K562 (cell line): Measurements from ENCODE around the gene TM7SF2. TPM values are rescaled to one million over a fixed set of nuclear protein-coding genes. Genes with fewer than 3 reads are reported as not detected.

Source experiments
- ATAC-seq: fragments of 200-7000 bp; cut with Tn5 transposase; 3 replicates; pipeline ENCODE4 v1.9.1; 2020; ENCODE audit warnings: moderate library complexity
- BruUV-seq: library from RNA; stranded (reverse); fragments of 400-500 nt; replicated peaks from 2 replicates; lab custom pipeline; 2021; lab: Mats Ljungman, UMichigan
- CTCF ChIA-PET: fragments of 300-600 bp; formaldehyde crosslinking; extraction: SDS; loops from one replicate; lab custom pipeline; 2021; ENCODE audit warnings: low intra/inter-chr PET ratio; lab: Yijun Ruan, JAX
- POLR2A ChIA-PET: fragments of 300-600, 350-650 bp; sonication (Branson Sonifier 250); formaldehyde crosslinking; extraction: SDS; loops from one replicate; lab custom pipeline; 2021; ENCODE audit warnings: antibody characterized with exemption, inconsistent platforms; lab: Yijun Ruan, JAX
- DNase-seq, 4 experiments: peaks; one replicate each; pipeline versions ENCODE4 v3.0.0 to v3.0.0-alpha.2; 2011 to 2018; ENCODE audit warnings: low spot score in 3 of 4, mixed read lengths in 3 of 4; ENCODE audit errors: extremely low read depth in 1 of 4
- FAIRE-seq: peaks from 2 replicates; lab custom pipeline; 2011; peaks lifted over from hg19 to GRCh38; lab: Jason Lieb, UNC
- H2AFZ ChIP-seq: 2 replicates; pipeline ENCODE4 v1.6.0; 2011; ENCODE audit warnings: low read depth, low read length, control low read depth, inconsistent platforms
- H3K27ac ChIP-seq: fragments of 200-600 bp; 3 replicates; pipeline ENCODE4 v1.8.0; 2011; ENCODE audit warnings: low read depth, mild to moderate bottlenecking, control low read depth, inconsistent platforms, low read length, moderate library complexity, mixed read lengths; ENCODE audit errors: extremely low read depth
- H3K27me3 ChIP-seq, 2 experiments: fragments of 300-600 bp in 1 of 2; 2 replicates in 1 of 2; 3 replicates in 1 of 2; pipeline versions ENCODE4 v1.6.0 to v1.8.0; 2011; ENCODE audit warnings: inconsistent platforms in 2 of 2, low read length in 2 of 2, mild to moderate bottlenecking in 1 of 2, mixed read lengths in 1 of 2, moderate library complexity in 1 of 2; ENCODE audit not compliant: control insufficient read depth in 2 of 2, insufficient read depth in 2 of 2
- H3K36me3 ChIP-seq: fragments of 300-600 bp; 3 replicates; pipeline ENCODE4 v1.8.0; 2011; ENCODE audit warnings: mild to moderate bottlenecking, low read length, inconsistent platforms; ENCODE audit not compliant: control insufficient read depth, insufficient read depth
- H3K4me1 ChIP-seq, 2 experiments: fragments of 200-600 bp in 1 of 2; replicated peaks in 1 of 2; 2 replicates in 1 of 2; 3 replicates in 1 of 2; pipeline versions ENCODE4 v1.5.1 to v1.8.0; 2011; ENCODE audit warnings: inconsistent platforms in 2 of 2, low read length in 2 of 2, mild to moderate bottlenecking in 1 of 2, mixed read lengths in 1 of 2, moderate library complexity in 1 of 2; ENCODE audit not compliant: control insufficient read depth in 2 of 2, insufficient read depth in 2 of 2
- H3K4me2 ChIP-seq: 2 replicates; pipeline ENCODE4 v1.6.1; 2011; ENCODE audit warnings: low read length, control low read depth, inconsistent platforms, mixed read lengths; ENCODE audit not compliant: insufficient read depth
- H3K4me3 ChIP-seq: fragments of 200-600 bp; sonication (generic), shearing (Covaris generic); 2 replicates; pipeline ENCODE4 v1.5.1; 2016; ENCODE audit warnings: control low read depth, inconsistent platforms
- H3K79me2 ChIP-seq: fragments of 200-600 bp; 3 replicates; pipeline ENCODE4 v1.8.0; 2011; ENCODE audit warnings: low read length, inconsistent platforms; ENCODE audit not compliant: control insufficient read depth, insufficient read depth
- H3K9ac ChIP-seq, 2 experiments: 2 replicates each; pipeline versions ENCODE4 v1.6.0 to v1.6.1; 2011; ENCODE audit warnings: low read depth in 2 of 2, low read length in 2 of 2, control low read depth in 1 of 2, inconsistent platforms in 1 of 2, mild to moderate bottlenecking in 1 of 2, mixed read lengths in 1 of 2; ENCODE audit not compliant: insufficient read depth in 1 of 2
- H3K9me1 ChIP-seq: one replicate; pipeline ENCODE4 v1.6.0; 2011; ENCODE audit warnings: inconsistent platforms, mild to moderate bottlenecking, low read length, moderate library complexity; ENCODE audit not compliant: control insufficient read depth, insufficient read depth
- H3K9me3 ChIP-seq: replicated peaks from 2 replicates; pipeline ENCODE4 v1.5.1; 2011; ENCODE audit warnings: low read depth, low read length, inconsistent platforms; ENCODE audit not compliant: control insufficient read depth, insufficient read depth
- H4K20me1 ChIP-seq: replicated peaks from 2 replicates; pipeline ENCODE4 v1.6.1; 2011; ENCODE audit warnings: low read length, inconsistent platforms, mixed read lengths; ENCODE audit not compliant: control insufficient read depth, insufficient read depth
- CTCF ChIP-seq, 3 experiments: IDR thresholded peaks in 2 of 3; conservative IDR thresholded peaks in 1 of 3; 2 replicates each; pipeline ENCODE4 v1.5.1; 2011 to 2012; ENCODE audit warnings: low read length in 3 of 3, mild to moderate bottlenecking in 3 of 3, control low read depth in 2 of 3, improper control_type of control experiment in 1 of 3, inconsistent platforms in 1 of 3, low read depth in 1 of 3, mixed read lengths in 1 of 3, moderate library complexity in 1 of 3; ENCODE audit not compliant: insufficient read depth in 2 of 3
- CTCFL ChIP-seq: IDR thresholded peaks from 2 replicates; pipeline ENCODE4 v1.6.1; 2011; ENCODE audit warnings: borderline replicate concordance, low read depth, mild to moderate bottlenecking, moderate library complexity, low read length; ENCODE audit not compliant: insufficient read depth, poor library complexity, severe bottlenecking
- POLR2H ChIP-seq: IDR thresholded peaks from 2 replicates; pipeline ENCODE4 v1.6.1; 2016; ENCODE audit warnings: missing genetic modification characterization, low read depth, mild to moderate bottlenecking, control low read depth, missing compliant biosample characterization, moderate library complexity
- ZNF57 ChIP-seq: fragments of 450-650 bp; formaldehyde crosslinking; IDR thresholded peaks from 2 replicates; pipeline ENCODE4 v1.4.0; 2020; ENCODE audit warnings: mild to moderate bottlenecking, moderate library complexity
- WGBS: fragments of 100-300 bp; shearing (Covaris generic); methylation state at CpG from one replicate; pipeline ENCODE4 v1.1.6; 2016; ENCODE audit warnings: low coverage, mixed read lengths; ENCODE audit not compliant: insufficient coverage; ENCODE audit errors: missing lambda C conversion rate; 5-methylcytosine and 5-hydroxymethylcytosine counted together
- in situ Hi-C: fragments of 300-500 bp; cut with MboI; formaldehyde crosslinking; loops from 4 replicates; pipeline ENCODE4 v1.15.0; 2018; ENCODE audit warnings: inconsistent platforms, mixed read lengths
- intact Hi-C: fragments of 100-400 bp; cut with micrococcal nuclease; formaldehyde crosslinking; loops from 2 replicates; pipeline ENCODE4 v1.14.2; 2022
- polyA plus RNA-seq, 8 experiments: library from polyadenylated mRNA; depleted of rRNA in 4 of 8; stranded (reverse) in 5 of 8; unstranded in 3 of 8; fragments of >200 nt; fragmentation: Nextera tagmentation in 2 of 8; fragmentation: Illumina TruSeq in 1 of 8; extraction: Ambion mirVana in 2 of 8; extraction: Trizol in 1 of 8; gene quantifications; 2 replicates each; pipeline versions ENCODE4 v1.2.1 to v1.2.3, GENCODE V29; 2011 to 2014; ENCODE audit warnings: inconsistent platforms in 1 of 8, missing spikeins in 1 of 8
- total RNA-seq, 7 experiments: library from RNA; depleted of rRNA in 6 of 7; stranded (reverse); fragments of >200 nt in 6 of 7; fragmentation: Illumina TruSeq in 2 of 7; extraction: Trizol in 2 of 7; gene quantifications; 2 replicates each; pipeline versions ENCODE4 v1.2.1 to v1.2.3, GENCODE V29; 2011 to 2021; ENCODE audit warnings: low replicate concordance in 1 of 7
- TF ChIP-seq, protein P1 (sequence below): fragments of 450-650 bp; IDR thresholded peaks from 2 replicates; pipeline ENCODE4 v1.6.1; 2016; ENCODE audit warnings: mild to moderate bottlenecking, moderate library complexity

The TM7SF2 gene
- total and polyA plus RNA-seq, 9 of the 15 experiments (the other 6 are each of a cell fraction or from before 2014, with no cell fraction given): 1.2 to 22.0 (median 14.3) TPM

DNA sequence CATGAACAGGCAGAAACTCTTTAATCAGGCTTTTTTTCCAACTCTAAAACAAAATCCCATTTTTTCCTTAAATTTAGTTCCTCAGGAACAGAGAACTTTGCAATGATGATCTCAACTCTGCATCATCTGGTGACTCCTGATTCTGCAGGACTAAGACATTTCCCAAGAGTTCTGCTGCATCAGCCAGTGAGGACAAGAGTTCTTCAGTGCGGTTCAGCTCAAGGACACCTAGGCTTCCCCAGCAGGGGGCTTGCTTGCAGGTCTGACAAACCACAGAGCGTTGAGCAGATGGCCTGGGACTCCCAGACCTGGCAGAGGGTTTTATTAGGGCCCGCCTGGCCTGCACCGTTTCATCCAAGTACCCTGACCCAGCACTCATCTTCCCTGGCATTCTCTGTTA is 34.2 kb upstream of the TM7SF2 start:
- H3K9me1 ChIP-seq: no peaks in the 10 kb centered on the region
- no TSS peak for BruUV-seq
- in situ Hi-C loops (no loop called here), intact Hi-C loops (no loop called here)
- peak in 1 of 4 experiments; percentile 45 for DNase-seq
- FAIRE-seq: peak; percentile 79
- H3K79me2 ChIP-seq: peaks cover 46% of the 10 kb centered on the region
- ATAC-seq: peak; percentile 69
- H3K27me3 ChIP-seq: no peaks in the 10 kb centered on the region
- H2AFZ ChIP-seq: no peak overlapping the region
- POLR2A ChIA-PET: interaction anchor here (0.6 to 1.8 kb wide), 5 partner anchors 8 to 1211 kb away, joined by 3 to 4 read pairs (median 3); no protein-coding TSS in a partner anchor
- CTCF ChIA-PET: interaction anchor here (0.5 to 3.0 kb wide), 2 partner anchors 64 to 955 kb away, joined by 4 to 18 read pairs; partner anchors contain the start of gene ARL2
- WGBS: 62% methylated on average over 4 of the region's 4 CpGs
- H3K4me1 ChIP-seq: peaks cover 16 to 18% of the 10 kb centered on the region in 2 experiments; a peak in 4 of 5 replicates
- no peak overlapping the region for H3K27ac ChIP-seq
- peaks cover 6% of the 10 kb centered on the region; the same call in 1 of the 2 replicates for H4K20me1 ChIP-seq
- H3K4me2 ChIP-seq: no peak overlapping the region
- H3K36me3 ChIP-seq: peaks cover 63% of the 10 kb centered on the region
- H3K4me3 ChIP-seq: no peak overlapping the region
- no peaks in the 10 kb centered on the region for H3K9me3 ChIP-seq
- H3K9ac ChIP-seq: peak overlapping the region in 1 of 2 experiments; percentile 55; a peak in 1 of 4 replicates
- TF ChIP-seq POLR2H (tag) (no peak), CTCFL (peak; percentile 54), CTCF (IDR thresholded peaks at IDR 0.05 in 2 of 3, conservative IDR thresholded peaks at IDR 0.05 in 1 of 3; ENCODE audit: insufficient read depth in 2 of 3, low read depth in 1 of 3, low read length in 3 of 3) (peak in 2 of 3 experiments; percentile 6 to 34; a peak in 2 of 6 replicates), ZNF57 (CRISPR knock-in tag) (no peak)
- TF ChIP-seq, protein P1, sequence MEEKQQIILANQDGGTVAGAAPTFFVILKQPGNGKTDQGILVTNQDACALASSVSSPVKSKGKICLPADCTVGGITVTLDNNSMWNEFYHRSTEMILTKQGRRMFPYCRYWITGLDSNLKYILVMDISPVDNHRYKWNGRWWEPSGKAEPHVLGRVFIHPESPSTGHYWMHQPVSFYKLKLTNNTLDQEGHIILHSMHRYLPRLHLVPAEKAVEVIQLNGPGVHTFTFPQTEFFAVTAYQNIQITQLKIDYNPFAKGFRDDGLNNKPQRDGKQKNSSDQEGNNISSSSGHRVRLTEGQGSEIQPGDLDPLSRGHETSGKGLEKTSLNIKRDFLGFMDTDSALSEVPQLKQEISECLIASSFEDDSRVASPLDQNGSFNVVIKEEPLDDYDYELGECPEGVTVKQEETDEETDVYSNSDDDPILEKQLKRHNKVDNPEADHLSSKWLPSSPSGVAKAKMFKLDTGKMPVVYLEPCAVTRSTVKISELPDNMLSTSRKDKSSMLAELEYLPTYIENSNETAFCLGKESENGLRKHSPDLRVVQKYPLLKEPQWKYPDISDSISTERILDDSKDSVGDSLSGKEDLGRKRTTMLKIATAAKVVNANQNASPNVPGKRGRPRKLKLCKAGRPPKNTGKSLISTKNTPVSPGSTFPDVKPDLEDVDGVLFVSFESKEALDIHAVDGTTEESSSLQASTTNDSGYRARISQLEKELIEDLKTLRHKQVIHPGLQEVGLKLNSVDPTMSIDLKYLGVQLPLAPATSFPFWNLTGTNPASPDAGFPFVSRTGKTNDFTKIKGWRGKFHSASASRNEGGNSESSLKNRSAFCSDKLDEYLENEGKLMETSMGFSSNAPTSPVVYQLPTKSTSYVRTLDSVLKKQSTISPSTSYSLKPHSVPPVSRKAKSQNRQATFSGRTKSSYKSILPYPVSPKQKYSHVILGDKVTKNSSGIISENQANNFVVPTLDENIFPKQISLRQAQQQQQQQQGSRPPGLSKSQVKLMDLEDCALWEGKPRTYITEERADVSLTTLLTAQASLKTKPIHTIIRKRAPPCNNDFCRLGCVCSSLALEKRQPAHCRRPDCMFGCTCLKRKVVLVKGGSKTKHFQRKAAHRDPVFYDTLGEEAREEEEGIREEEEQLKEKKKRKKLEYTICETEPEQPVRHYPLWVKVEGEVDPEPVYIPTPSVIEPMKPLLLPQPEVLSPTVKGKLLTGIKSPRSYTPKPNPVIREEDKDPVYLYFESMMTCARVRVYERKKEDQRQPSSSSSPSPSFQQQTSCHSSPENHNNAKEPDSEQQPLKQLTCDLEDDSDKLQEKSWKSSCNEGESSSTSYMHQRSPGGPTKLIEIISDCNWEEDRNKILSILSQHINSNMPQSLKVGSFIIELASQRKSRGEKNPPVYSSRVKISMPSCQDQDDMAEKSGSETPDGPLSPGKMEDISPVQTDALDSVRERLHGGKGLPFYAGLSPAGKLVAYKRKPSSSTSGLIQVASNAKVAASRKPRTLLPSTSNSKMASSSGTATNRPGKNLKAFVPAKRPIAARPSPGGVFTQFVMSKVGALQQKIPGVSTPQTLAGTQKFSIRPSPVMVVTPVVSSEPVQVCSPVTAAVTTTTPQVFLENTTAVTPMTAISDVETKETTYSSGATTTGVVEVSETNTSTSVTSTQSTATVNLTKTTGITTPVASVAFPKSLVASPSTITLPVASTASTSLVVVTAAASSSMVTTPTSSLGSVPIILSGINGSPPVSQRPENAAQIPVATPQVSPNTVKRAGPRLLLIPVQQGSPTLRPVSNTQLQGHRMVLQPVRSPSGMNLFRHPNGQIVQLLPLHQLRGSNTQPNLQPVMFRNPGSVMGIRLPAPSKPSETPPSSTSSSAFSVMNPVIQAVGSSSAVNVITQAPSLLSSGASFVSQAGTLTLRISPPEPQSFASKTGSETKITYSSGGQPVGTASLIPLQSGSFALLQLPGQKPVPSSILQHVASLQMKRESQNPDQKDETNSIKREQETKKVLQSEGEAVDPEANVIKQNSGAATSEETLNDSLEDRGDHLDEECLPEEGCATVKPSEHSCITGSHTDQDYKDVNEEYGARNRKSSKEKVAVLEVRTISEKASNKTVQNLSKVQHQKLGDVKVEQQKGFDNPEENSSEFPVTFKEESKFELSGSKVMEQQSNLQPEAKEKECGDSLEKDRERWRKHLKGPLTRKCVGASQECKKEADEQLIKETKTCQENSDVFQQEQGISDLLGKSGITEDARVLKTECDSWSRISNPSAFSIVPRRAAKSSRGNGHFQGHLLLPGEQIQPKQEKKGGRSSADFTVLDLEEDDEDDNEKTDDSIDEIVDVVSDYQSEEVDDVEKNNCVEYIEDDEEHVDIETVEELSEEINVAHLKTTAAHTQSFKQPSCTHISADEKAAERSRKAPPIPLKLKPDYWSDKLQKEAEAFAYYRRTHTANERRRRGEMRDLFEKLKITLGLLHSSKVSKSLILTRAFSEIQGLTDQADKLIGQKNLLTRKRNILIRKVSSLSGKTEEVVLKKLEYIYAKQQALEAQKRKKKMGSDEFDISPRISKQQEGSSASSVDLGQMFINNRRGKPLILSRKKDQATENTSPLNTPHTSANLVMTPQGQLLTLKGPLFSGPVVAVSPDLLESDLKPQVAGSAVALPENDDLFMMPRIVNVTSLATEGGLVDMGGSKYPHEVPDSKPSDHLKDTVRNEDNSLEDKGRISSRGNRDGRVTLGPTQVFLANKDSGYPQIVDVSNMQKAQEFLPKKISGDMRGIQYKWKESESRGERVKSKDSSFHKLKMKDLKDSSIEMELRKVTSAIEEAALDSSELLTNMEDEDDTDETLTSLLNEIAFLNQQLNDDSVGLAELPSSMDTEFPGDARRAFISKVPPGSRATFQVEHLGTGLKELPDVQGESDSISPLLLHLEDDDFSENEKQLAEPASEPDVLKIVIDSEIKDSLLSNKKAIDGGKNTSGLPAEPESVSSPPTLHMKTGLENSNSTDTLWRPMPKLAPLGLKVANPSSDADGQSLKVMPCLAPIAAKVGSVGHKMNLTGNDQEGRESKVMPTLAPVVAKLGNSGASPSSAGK: 0 out of 2 replicates have a peak, but pooled peaks have one; percentile 24
